Mucosa of descending colon (tissue), 3 donors: ENCODE measurements around the gene PPP3CA. TPM values are rescaled to one million over a fixed set of nuclear protein-coding genes. Genes with fewer than 3 reads are reported as not detected.

Source experiments
- ATAC-seq: fragments of 200-7000 bp; cut with Tn5 transposase; one replicate; pipeline ENCODE4 v1.9.1; 2020; ENCODE audit warnings: mild to moderate bottlenecking, moderate library complexity
- DNase-seq, 3 donors: peaks; one replicate each; pipeline ENCODE4 v3.0.0-alpha.2; 2020
- H3K36me3 ChIP-seq: fragments of 200-600 bp; one replicate; pipeline ENCODE4 v1.8.0; 2021; ENCODE audit warnings: low read depth, mild to moderate bottlenecking
- H3K4me1 ChIP-seq: fragments of 200-600 bp; one replicate; pipeline ENCODE4 v1.8.0; 2021; ENCODE audit warnings: low read depth, mild to moderate bottlenecking
- H3K4me3 ChIP-seq: fragments of 200-600 bp; one replicate; pipeline ENCODE4 v1.8.0; 2021; ENCODE audit warnings: mild to moderate bottlenecking
- H3K9me3 ChIP-seq: fragments of 200-600 bp; one replicate; pipeline ENCODE4 v1.8.0; 2021; ENCODE audit warnings: mild to moderate bottlenecking
- intact Hi-C, 2 donors: fragments of 100-400 bp; cut with DNase I in 1 of 2; cut with micrococcal nuclease in 1 of 2; formaldehyde crosslinking; loops; one replicate each; pipeline versions ENCODE4 v1.11.0 to v1.11.1; 2022; cut with DNase I, micrococcal nuclease
- total RNA-seq, 3 donors: library from RNA; stranded (reverse); fragmentation: NEBNext Ultra II Directional in 2 of 3; extraction: Animal tissue kit (Norgen Biotek cat#: 25700) in 2 of 3; gene quantifications; one replicate each; pipeline versions ENCODE4 v1.2.1 to v1.2.4, GENCODE V29; 2021 to 2023
- TF ChIP-seq, protein P1 (sequence below): fragments of 200-600 bp; IDR thresholded peaks from one replicate; pipeline ENCODE4 v1.8.0; 2022; ENCODE audit warnings: antibody characterized with exemption, mild to moderate bottlenecking
- donor health status: DM: no; HTN: no; CAD: no; lungs with moderate emphysema.
- donor health status: DM: no; HTN: no; CAD: no.
- donor health status: DM: no; HTN: yes; CAD: no.

PPP3CA gene
- total RNA-seq, 3 donors from 2014 or later: 38.3 to 47.6 (median 40.4) TPM

DNA sequence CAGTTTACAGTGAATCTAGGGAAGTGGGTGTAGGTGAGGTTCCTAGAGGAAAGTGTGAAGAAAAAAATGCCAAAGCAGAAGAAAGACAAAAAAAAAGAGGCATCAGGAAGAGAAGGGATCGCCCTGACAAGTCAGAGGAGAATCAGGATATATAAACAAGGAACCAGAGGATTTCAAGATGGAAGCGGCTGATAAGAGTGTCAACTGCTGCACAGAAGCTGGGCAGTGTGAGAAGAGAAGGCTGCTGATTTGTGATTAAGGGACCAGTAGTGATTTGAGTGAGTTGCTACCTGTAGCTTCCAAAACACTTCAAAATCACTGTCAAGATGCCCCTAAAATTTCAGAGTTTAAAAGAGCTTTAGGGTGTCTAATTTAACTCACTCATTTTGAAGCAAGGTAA, 258.2 kb downstream of the PPP3CA start:
- H3K4me1 ChIP-seq: no peaks in the 10 kb centered on the region
- ATAC-seq: no peak
- TF ChIP-seq, protein P1, sequence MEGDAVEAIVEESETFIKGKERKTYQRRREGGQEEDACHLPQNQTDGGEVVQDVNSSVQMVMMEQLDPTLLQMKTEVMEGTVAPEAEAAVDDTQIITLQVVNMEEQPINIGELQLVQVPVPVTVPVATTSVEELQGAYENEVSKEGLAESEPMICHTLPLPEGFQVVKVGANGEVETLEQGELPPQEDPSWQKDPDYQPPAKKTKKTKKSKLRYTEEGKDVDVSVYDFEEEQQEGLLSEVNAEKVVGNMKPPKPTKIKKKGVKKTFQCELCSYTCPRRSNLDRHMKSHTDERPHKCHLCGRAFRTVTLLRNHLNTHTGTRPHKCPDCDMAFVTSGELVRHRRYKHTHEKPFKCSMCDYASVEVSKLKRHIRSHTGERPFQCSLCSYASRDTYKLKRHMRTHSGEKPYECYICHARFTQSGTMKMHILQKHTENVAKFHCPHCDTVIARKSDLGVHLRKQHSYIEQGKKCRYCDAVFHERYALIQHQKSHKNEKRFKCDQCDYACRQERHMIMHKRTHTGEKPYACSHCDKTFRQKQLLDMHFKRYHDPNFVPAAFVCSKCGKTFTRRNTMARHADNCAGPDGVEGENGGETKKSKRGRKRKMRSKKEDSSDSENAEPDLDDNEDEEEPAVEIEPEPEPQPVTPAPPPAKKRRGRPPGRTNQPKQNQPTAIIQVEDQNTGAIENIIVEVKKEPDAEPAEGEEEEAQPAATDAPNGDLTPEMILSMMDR: no peak
- no peaks in the 10 kb centered on the region for H3K36me3 ChIP-seq
- H3K9me3 ChIP-seq: no peaks in the 10 kb centered on the region
- intact Hi-C loops: no loop called here
- no peak for DNase-seq
- no peak overlapping the region for H3K4me3 ChIP-seq

DNA sequence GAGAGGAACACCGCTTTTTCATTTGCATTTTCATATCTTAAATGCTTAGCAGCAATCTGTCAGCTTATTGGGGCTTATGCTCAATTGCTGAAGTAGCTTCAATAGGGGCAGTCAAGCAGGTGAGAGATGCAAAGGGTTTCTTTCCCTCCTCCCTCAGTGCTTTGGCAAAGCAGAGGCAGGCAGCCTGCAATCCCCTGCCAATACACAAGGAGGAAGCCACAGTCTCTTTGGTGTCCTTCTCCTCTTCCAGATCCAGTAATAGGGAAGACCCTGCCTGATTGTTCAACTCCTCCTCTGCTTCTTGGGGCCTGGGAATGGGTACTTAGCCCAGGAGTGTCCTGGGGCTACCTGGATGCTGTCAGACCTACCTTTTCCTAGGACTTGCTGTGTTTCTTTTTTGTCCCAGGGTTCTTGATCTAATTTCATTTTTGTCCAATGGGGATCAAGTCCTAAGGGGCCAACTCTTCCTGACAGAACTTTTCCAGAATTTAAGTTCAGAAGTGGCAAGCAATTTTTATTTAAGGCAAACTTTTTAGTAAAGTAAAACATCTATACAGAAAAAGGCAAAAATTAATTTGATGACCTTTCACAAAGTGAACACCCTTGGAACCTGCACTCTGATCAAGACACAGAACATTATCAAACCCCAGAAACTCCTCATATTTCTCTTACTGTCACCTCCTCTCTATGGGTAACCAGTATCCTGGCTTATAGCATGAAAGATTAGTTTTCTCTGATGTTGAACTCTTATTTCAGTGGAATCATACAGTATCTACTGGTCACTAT, 260.3 kb downstream of the PPP3CA start:
- TF ChIP-seq, protein P1: no peak
- no peaks in the 10 kb centered on the region for H3K9me3 ChIP-seq
- no peak overlapping the region for H3K4me3 ChIP-seq
- DNase-seq (no peak), ATAC-seq (no peak)
- no peaks in the 10 kb centered on the region for H3K36me3 ChIP-seq
- no peaks in the 10 kb centered on the region for H3K4me1 ChIP-seq
- intact Hi-C loops: no loop called here

DNA sequence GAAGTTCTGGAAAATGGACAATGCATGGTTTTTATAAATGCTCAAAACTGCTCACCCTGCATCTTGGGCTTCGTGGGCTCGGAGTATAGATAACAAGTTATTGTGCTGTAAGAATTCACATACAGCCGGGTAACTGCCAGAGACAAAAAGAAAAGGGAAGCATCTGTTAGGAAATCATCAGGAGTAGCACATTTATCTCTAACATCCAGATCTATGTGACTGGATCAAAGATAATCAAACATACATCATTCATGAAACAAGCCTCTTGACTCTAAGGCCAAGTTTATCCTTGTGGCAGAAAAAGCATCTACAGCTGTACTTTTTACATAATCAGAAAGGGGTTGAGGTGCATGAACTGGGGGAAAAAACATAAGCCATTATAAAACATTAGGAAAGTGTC, 264.2 kb downstream of the PPP3CA start:
- Histone ChIP-seq H3K4me1 (no peaks in the 10 kb centered on the region), H3K9me3 (no peaks in the 10 kb centered on the region), H3K4me3 (no peak overlapping the region), H3K36me3 (no peaks in the 10 kb centered on the region)
- DNase-seq (no peak), ATAC-seq (no peak)
- intact Hi-C loops: no loop called here
- TF ChIP-seq, protein P1: no peak

DNA sequence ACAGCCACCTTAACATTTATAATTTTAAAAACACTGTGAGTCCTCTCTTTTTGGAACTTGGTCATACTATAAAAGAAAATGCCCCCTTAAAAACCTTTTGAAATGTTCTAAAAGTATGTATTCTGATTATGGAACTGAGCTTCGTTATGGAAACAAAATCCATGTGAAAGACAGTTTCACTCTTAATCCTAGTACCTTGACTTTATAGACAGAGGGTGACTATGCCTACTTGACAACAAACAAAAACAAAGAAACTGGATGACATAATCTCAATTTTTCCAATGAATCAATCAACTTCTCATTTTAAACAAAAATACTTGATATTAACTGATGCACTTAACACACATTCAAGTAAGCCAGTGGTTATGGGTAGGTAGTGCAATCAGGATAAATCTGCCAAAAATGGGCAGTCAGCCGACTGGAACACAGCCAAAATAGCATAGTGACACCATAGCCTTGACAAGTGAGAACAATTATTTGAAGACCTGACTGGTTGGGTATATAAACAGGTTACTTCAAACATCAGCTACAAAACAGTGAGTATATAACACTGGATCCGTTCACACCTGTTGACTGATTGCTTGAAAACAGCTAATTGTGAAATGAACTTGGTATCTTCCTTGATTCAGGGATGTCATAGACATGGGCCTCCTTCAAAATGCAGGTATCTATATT, 265.5 kb downstream of the PPP3CA start:
- no peak overlapping the region for H3K4me3 ChIP-seq
- H3K4me1 ChIP-seq: no peaks in the 10 kb centered on the region
- TF ChIP-seq, protein P1: no peak
- H3K36me3 ChIP-seq: no peaks in the 10 kb centered on the region
- ATAC-seq (no peak), DNase-seq (no peak)
- no peaks in the 10 kb centered on the region for H3K9me3 ChIP-seq
- intact Hi-C loops: no loop called here

DNA sequence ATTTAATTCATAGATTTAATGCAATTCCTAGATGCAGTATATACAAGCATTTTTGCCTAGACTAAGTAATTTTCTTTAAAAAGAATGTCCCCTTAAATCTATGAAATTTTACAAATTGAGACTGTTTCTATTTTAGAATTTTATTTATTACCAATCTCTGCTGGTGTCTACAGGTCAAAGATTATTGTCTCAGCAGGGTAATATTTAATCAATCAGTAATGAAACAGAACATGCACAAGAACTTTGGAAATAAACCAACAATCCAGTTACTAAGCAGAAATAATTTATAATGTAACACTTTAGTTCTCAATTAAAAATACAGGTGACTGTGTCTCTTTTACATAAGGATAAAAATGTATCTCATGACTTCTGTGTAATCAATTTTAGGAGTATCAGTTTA, 266.2 kb downstream of the PPP3CA start:
- intact Hi-C loops: no loop called here
- H3K36me3 ChIP-seq: no peaks in the 10 kb centered on the region
- no peaks in the 10 kb centered on the region for H3K9me3 ChIP-seq
- ATAC-seq (no peak), DNase-seq (no peak)
- no peak overlapping the region for H3K4me3 ChIP-seq
- TF ChIP-seq, protein P1: no peak
- H3K4me1 ChIP-seq: no peaks in the 10 kb centered on the region
